Heart left ventricle (tissue), 13 donors: ENCODE results near the gene FKBP8.

Source experiments
- POLR2A ChIP-seq, 2 donors: fragments of 450-650 bp; IDR thresholded peaks; one replicate each; pipeline ENCODE4 v1.6.1; 2017; ENCODE audit warnings: antibody characterized with exemption in 2 of 2, mild to moderate bottlenecking in 2 of 2, moderate library complexity in 2 of 2
- TF ChIP-seq, protein P1 (sequence below), 12 donors: fragments of 200-600 bp; sonication (generic) in 4 of 12; IDR thresholded peaks; one replicate each; pipeline versions ENCODE4 v1.5.0 to v1.8.0; 2018 to 2022; ENCODE audit warnings: antibody characterized with exemption in 12 of 12, mild to moderate bottlenecking in 5 of 12
- donor health status: ischemic (EF 13 %, LVEDD 7.1; RV severe dilation, severe dysfunction).
- donor health status: DM: no; HTN: yes; CAD: no.
- donor health status: DM: no; HTN: no; CAD: no.
- donor health status: ischemic (EF 25% LVEDD 6.9; RV normal size, moderate dysfunction).
- donor health status: ischemic (EF 25% LVEDD 5.7; RV mildly dilated, moderate dysfunction).
- donor health status: ischemic (EF 35%, LVEDD 5.7; RV mildly dilated, moderate dysfunction).
- donor health status: nonischemic (EF 11% LVEDD 7.7; RV severe dilation, severe dysfunction).
- donor health status: DM: yes; HTN: yes; CAD: no.
- donor health status: PGD.
- donor health status: ischemic (EF 29% LVEDD 5.4; RV normal size, mild dysfunction).
- donor health status: nonischemic (EF 23%, LVEDD 6.1; RV moderate dilation, normal function).

DNA sequence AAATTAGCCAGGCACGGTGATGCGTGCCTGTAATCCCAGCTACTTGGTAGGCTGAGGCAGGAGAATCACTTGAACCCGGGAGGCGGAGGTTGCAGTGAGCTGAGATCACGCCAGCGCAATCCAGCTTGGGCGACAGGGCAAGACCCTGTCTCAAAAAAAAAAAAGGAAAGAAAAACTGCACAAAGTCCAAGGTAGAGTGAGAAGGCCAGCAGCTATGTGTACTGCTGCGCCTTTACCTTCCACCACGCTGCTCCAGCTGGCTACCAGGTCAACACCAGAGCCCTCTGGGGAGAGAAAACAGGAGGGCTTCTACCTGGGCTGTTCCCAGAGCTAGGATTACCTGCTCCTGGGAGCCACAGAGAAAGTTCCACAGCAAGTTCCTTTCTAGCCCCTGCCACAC is 24.7 kb downstream of the FKBP8 start:
- TF ChIP-seq POLR2A (IDR thresholded peaks at IDR 0.05), result no peak
- TF ChIP-seq, protein P1, sequence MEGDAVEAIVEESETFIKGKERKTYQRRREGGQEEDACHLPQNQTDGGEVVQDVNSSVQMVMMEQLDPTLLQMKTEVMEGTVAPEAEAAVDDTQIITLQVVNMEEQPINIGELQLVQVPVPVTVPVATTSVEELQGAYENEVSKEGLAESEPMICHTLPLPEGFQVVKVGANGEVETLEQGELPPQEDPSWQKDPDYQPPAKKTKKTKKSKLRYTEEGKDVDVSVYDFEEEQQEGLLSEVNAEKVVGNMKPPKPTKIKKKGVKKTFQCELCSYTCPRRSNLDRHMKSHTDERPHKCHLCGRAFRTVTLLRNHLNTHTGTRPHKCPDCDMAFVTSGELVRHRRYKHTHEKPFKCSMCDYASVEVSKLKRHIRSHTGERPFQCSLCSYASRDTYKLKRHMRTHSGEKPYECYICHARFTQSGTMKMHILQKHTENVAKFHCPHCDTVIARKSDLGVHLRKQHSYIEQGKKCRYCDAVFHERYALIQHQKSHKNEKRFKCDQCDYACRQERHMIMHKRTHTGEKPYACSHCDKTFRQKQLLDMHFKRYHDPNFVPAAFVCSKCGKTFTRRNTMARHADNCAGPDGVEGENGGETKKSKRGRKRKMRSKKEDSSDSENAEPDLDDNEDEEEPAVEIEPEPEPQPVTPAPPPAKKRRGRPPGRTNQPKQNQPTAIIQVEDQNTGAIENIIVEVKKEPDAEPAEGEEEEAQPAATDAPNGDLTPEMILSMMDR (IDR thresholded peaks at IDR 0.05), result no peak
